GM18519 (cell line): ENCODE results near the gene AMZ2.
"Not testable (repeated sequence)": the region's sequence is repeated elsewhere in the genome, so short reads cannot be mapped to it uniquely, and the experiment has no call there.

Source experiments
- ATAC-seq: cut with Tn5 transposase; IDR thresholded peaks from one replicate; pipeline ENCODE4 v1.9.1; 2021; ENCODE audit warnings: mild to moderate bottlenecking, moderate library complexity; ENCODE audit not compliant: unreplicated experiment, low FRiP score

Gene AMZ2, protein sequence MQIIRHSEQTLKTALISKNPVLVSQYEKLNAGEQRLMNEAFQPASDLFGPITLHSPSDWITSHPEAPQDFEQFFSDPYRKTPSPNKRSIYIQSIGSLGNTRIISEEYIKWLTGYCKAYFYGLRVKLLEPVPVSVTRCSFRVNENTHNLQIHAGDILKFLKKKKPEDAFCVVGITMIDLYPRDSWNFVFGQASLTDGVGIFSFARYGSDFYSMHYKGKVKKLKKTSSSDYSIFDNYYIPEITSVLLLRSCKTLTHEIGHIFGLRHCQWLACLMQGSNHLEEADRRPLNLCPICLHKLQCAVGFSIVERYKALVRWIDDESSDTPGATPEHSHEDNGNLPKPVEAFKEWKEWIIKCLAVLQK

GRCh38 chr17:68247445-68248198 lies at the start of gene AMZ2:
Gene AMZ2, plus strand, starts transcription at chr17:68248043. Its CDS starts 2,145 bp downstream, at chr17:68250188.
- ATAC-seq: peak; percentile 70

GRCh38 chr17:68198931-68199836 lies 48.7 kb upstream of the AMZ2 start:
- ATAC-seq: no peak

GRCh38 chr17:68199837-68200688 lies 47.8 kb upstream of the AMZ2 start:
- ATAC-seq: no peak

- ATAC-seq: no peak
Observed at GRCh38 chr17:68200689-68201417, 47.0 kb upstream of the AMZ2 start.

DNA sequence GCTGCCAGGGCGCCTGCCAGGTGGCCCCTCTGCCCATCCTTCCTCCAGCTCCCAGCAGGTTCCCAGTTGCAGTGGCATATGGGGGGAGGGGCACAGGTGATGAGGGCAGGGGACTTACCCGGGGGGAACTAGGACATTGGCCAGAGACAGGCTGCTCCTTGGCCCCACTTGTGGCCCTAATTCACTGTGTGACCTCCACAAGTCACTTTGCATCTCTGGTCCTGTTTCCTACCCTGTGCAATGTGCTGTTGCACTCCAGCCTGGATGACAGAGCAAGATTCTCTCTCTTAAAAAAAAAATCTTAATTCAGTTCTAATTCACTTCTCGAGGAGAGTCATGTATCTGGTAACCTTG lies 46.4 kb upstream of the AMZ2 start:
- not testable (repeated sequence) for ATAC-seq

DNA sequence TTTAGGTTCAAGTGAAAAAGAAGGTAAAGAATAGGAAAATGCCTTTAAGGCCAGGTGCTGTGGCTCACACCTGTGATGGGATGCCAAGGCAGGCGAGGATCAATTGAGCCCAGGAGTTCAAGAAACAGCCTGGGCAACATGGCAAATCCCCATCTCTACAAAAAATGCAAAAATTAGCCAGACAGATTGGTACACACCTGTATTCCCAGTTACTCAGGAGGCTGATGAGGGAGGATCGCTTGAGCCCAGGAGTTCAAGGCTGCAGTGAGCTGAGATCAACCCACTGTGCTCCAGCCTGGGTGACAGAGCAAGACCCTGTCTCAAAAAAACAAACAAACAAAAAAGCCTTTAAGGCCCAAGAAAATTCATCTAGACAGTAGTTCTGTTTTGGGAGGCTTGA lies 45.5 kb upstream of the AMZ2 start:
- ATAC-seq: not testable (repeated sequence)

GRCh38 chr17:68204736-68205135 lies 43.1 kb upstream of the AMZ2 start:
- ATAC-seq: no peak

- ATAC-seq: peak; percentile 78
Observed at GRCh38 chr17:68205251-68205807, 42.5 kb upstream of the AMZ2 start.

- peak; percentile 24 for ATAC-seq
Observed at GRCh38 chr17:68205808-68206720, 41.8 kb upstream of the AMZ2 start.

- no peak for ATAC-seq
Observed at GRCh38 chr17:68207651-68208253, 40.1 kb upstream of the AMZ2 start.

DNA sequence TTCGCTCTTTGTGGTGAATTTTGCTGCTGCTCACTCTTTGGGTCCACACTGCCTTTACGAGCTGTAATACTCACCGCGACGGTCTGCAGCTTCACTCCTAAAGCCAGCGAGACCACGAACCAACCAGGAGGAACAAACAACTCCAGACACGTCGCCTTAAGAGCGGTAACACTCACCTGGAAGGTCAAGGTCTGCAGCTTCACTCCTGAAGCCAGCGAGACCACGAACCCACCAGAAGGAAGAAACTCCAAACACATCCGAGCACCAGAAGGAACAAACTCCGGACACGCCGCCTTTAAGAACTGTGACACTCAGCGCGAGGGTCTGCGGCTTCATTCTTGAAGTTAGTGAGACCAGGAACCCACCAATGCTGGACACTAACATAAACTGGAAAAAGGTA lies 39.2 kb upstream of the AMZ2 start:
- not testable (repeated sequence) for ATAC-seq

GRCh38 chr17:68209191-68209900 lies 38.5 kb upstream of the AMZ2 start:
- not testable (repeated sequence) for ATAC-seq

DNA sequence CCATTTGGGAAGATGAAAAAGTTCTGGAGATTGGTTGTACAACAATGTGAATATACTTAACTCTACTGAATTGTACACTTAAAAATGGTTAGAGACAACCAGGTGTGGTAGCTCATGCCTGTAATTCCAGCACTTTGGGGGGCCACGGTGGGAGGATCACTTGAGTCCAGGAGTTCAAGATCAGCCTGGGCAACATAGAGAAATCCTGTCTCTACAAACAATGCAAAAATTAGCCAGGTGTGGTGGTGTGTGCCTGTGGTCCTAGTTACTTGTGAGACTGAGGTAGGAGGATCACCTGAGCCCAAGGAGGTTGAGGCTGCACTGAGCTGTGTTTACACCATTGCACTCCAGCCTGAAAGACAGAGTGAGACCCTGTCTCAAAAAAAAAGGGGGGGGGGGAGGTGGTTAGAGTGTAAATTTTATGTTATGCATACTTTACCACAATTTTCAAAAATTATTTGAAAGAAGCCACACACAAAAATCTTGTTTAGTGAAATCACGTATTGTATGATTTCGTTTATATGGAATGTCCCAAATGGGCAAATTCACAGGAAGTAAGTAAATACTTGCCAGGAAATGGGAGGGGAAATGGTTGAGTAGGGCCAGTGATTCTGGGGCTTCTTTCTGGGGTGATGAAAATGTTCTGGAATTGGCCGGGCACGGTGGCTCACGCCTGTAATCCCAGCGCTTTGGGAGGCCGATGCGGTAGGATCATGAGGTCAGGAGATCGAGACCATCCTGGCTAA lies 37.1 kb upstream of the AMZ2 start:
- no peak for ATAC-seq

DNA sequence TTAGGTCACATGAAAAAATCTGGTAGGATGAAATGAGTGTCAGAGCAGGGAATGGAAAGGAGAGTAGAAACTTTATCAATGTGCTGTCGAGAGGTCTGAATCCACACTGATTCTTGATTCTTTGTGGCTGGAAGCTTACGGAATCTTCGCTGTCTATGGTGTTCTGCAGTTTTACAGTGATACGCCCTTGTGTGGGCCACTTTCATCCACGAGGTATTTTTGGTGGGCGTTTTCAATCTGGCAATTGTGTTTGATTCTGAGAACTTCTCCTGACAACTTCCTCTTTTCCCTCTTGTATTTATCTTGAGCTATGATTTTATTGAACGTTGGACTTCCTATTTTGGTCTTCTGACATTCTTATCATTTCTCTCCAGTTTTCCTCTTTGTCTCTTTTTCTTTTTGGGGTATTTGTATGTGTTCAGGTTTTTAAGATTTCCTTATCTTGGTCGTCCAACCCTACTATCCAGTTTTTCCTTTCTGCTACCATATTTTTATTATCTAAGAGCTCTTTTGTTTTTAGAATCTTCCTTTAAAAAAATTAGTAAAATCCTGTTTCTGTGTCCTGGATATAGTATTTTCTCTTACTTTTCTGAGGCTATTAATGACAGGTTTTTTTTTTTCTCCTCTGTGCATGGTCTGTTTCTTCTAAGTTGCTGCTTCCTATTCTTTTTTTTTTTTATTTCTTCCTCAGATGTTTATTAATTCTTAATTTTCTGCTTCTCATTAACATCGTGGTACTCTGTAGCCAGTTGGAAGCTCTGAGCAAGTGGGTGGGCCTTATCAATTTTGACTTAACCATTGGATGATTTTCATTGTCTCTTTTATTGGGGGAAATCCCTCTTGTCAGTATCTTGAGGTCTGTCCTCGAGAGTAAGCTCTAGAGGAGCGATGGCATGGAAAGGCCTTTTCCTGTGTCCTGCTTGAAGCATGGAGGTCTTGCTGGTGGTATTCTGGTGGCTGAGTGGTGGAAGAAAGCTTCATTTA lies 34.1 kb upstream of the AMZ2 start:
- ATAC-seq: not testable (repeated sequence)

DNA sequence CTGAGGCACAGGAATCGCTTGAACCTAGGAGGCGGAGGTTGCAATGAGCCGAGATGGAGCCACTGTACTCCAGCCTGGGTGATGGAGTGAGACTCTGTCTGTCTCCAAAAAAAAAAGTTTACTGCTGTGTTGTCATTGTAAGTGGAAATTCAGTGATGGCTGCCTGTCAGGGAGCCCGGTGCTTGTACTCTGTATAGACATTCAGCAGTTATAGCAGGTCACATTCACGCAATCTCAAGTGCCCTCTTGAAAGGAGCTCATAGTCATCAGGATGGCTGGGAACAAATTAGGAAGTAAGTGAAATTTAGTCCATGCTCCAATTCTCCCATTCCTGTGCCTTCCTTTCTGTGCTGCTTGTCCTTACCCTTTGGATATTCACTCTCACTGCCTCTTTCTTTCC lies 32.4 kb upstream of the AMZ2 start:
- ATAC-seq: not testable (repeated sequence)
